H1 (cell line): ENCODE results near the gene POLR2H. TPM values are rescaled to one million over a fixed set of nuclear protein-coding genes. Genes with fewer than 3 reads are reported as not detected.

Source experiments
- CTCF ChIA-PET: fragments of 300-600 bp; sonication (Branson Sonifier 250); formaldehyde crosslinking; loops from one replicate; lab custom pipeline; 2021; ENCODE audit not compliant: partially characterized antibody; lab: Charles Lee
- POLR2A ChIA-PET: fragments of 300-600 bp; sonication (Branson Sonifier 250); formaldehyde crosslinking; loops from one replicate; lab custom pipeline; 2021; ENCODE audit warnings: inconsistent platforms; ENCODE audit not compliant: partially characterized antibody; lab: Charles Lee
- DNase-seq, 2 experiments: peaks; one replicate each; pipeline versions ENCODE4 v3.0.0 to v3.0.0-alpha.2; 2010 to 2022; ENCODE audit warnings: low spot score in 2 of 2, low read depth in 1 of 2, mixed read lengths in 1 of 2
- FAIRE-seq: peaks from 2 replicates; lab custom pipeline; 2011; peaks lifted over from hg19 to GRCh38; lab: Jason Lieb, UNC
- H2AFZ ChIP-seq: 2 replicates; pipeline ENCODE4 v1.8.1; 2012; ENCODE audit warnings: low read length, inconsistent platforms
- H2AK5ac ChIP-seq: 2 replicates; pipeline ENCODE4 v1.6.1; 2013; ENCODE audit warnings: low read depth, low read length
- H2BK120ac ChIP-seq: replicated peaks from 2 replicates; pipeline ENCODE3; 2013; ENCODE audit warnings: low read depth, low read length, inconsistent platforms
- H2BK12ac ChIP-seq: 2 replicates; pipeline ENCODE4 v1.6.1; 2013; ENCODE audit warnings: low read depth, low read length
- H2BK15ac ChIP-seq: 2 replicates; pipeline ENCODE4 v1.6.1; 2013; ENCODE audit warnings: low read length
- H2BK20ac ChIP-seq: 2 replicates; pipeline ENCODE4 v1.6.1; 2013; ENCODE audit warnings: low read length
- H2BK5ac ChIP-seq: 2 replicates; pipeline ENCODE4 v1.6.1; 2013; ENCODE audit warnings: low read depth, low read length
- H3K14ac ChIP-seq: 2 replicates; pipeline ENCODE4 v1.6.1; 2013; ENCODE audit warnings: inconsistent platforms; ENCODE audit not compliant: insufficient read length
- H3K18ac ChIP-seq: 2 replicates; pipeline ENCODE4 v1.6.1; 2013; ENCODE audit warnings: low read length; ENCODE audit errors: extremely low read depth
- H3K23ac ChIP-seq: 2 replicates; pipeline ENCODE4 v1.6.1; 2013; ENCODE audit warnings: inconsistent platforms; ENCODE audit not compliant: insufficient read length
- H3K23me2 ChIP-seq: 2 replicates; pipeline ENCODE4 v1.6.1; 2013; ENCODE audit warnings: low read depth, low read length
- H3K27ac ChIP-seq: 2 replicates; pipeline ENCODE4 v1.6.1; 2011; ENCODE audit warnings: low read depth, low read length, inconsistent platforms
- H3K27me3 ChIP-seq, 4 experiments: replicated peaks in 1 of 4; 1 replicate in 1 of 4; 2 replicates in 3 of 4; pipeline versions ENCODE4 v1.6.1 to v1.8.1; 2011 to 2013; ENCODE audit warnings: low read length in 3 of 4, mild to moderate bottlenecking in 3 of 4, inconsistent platforms in 2 of 4, mixed read lengths in 2 of 4, moderate library complexity in 1 of 4; ENCODE audit not compliant: control insufficient read depth in 3 of 4, insufficient read depth in 3 of 4; ENCODE audit errors: extremely low read depth in 1 of 4
- H3K36me3 ChIP-seq, 4 experiments: 2 replicates each; pipeline versions ENCODE4 v1.6.1 to v1.8.1; 2011 to 2013; ENCODE audit warnings: mild to moderate bottlenecking in 4 of 4, low read length in 3 of 4, moderate library complexity in 2 of 4, control low read depth in 1 of 4, inconsistent platforms in 1 of 4; ENCODE audit not compliant: insufficient read depth in 4 of 4, control insufficient read depth in 2 of 4
- H3K4ac ChIP-seq: replicated peaks from 2 replicates; pipeline ENCODE3; 2013; ENCODE audit warnings: low read length, low read depth, mixed read lengths, inconsistent platforms; ENCODE audit not compliant: insufficient read length
- H3K4me1 ChIP-seq, 4 experiments: replicated peaks in 1 of 4; 1 replicate in 1 of 4; 2 replicates in 3 of 4; pipeline versions ENCODE4 v1.6.1 to v1.8.1; 2011 to 2013; ENCODE audit warnings: low read length in 3 of 4, inconsistent platforms in 2 of 4, mixed read lengths in 1 of 4; ENCODE audit not compliant: insufficient read depth in 4 of 4, control insufficient read depth in 3 of 4
- H3K4me2 ChIP-seq, 2 experiments: 2 replicates each; pipeline versions ENCODE4 v1.6.1 to v1.8.1; 2011 to 2013; ENCODE audit warnings: low read depth in 2 of 2, low read length in 2 of 2, control low read depth in 1 of 2, inconsistent platforms in 1 of 2, mild to moderate bottlenecking in 1 of 2; ENCODE audit not compliant: insufficient read depth in 1 of 2
- H3K4me3 ChIP-seq, 4 experiments: fragments of 200-600, 300-600 bp in 1 of 4; sonication (generic), shearing (Covaris generic), sonication (Bioruptor Twin) in 1 of 4; 2 replicates each; pipeline versions ENCODE4 v1.5.1 to v1.8.1; 2011 to 2016; ENCODE audit warnings: low read length in 4 of 4, low read depth in 3 of 4, control low read depth in 2 of 4, inconsistent platforms in 2 of 4, mild to moderate bottlenecking in 2 of 4, mixed read lengths in 1 of 4, moderate library complexity in 1 of 4; ENCODE audit not compliant: insufficient read depth in 2 of 4; ENCODE audit errors: extremely low read depth in 1 of 4
- H3K56ac ChIP-seq: replicated peaks from 2 replicates; pipeline ENCODE3; 2013; ENCODE audit warnings: low read depth, mild to moderate bottlenecking, mixed read lengths, low read length, inconsistent platforms; ENCODE audit not compliant: insufficient read length
- H3K79me1 ChIP-seq: 2 replicates; pipeline ENCODE4 v1.6.1; 2013; ENCODE audit warnings: low read depth, low read length, control low read depth
- H3K79me2 ChIP-seq, 2 experiments: 2 replicates each; pipeline versions ENCODE4 v1.6.1 to v1.8.1; 2012 to 2013; ENCODE audit warnings: low read length in 2 of 2, mild to moderate bottlenecking in 2 of 2, inconsistent platforms in 1 of 2; ENCODE audit not compliant: insufficient read depth in 2 of 2, control insufficient read depth in 1 of 2
- H3K9ac ChIP-seq, 4 experiments: replicated peaks in 1 of 4; 1 replicate in 1 of 4; 2 replicates in 3 of 4; pipeline versions ENCODE4 v1.6.1 to v1.8.1; 2011 to 2013; ENCODE audit warnings: low read depth in 3 of 4, low read length in 3 of 4, control low read depth in 2 of 4, mild to moderate bottlenecking in 2 of 4, moderate library complexity in 2 of 4, inconsistent platforms in 1 of 4; ENCODE audit errors: extremely low read depth in 1 of 4
- H3K9me3 ChIP-seq, 2 experiments: 2 replicates each; pipeline versions ENCODE4 v1.6.1 to v1.8.1; 2012 to 2013; ENCODE audit warnings: mild to moderate bottlenecking in 2 of 2, moderate library complexity in 2 of 2, control low read depth in 1 of 2, inconsistent platforms in 1 of 2, low read depth in 1 of 2, low read length in 1 of 2, mixed read lengths in 1 of 2; ENCODE audit not compliant: insufficient read depth in 2 of 2
- H4K20me1 ChIP-seq, 2 experiments: replicated peaks in 1 of 2; 2 replicates each; pipeline versions ENCODE3 to v1.8.1; 2011 to 2013; ENCODE audit warnings: inconsistent platforms in 2 of 2, low read length in 2 of 2, mild to moderate bottlenecking in 1 of 2; ENCODE audit not compliant: insufficient read depth in 2 of 2, control insufficient read depth in 1 of 2
- H4K5ac ChIP-seq: 2 replicates; pipeline ENCODE4 v1.6.1; 2013; ENCODE audit warnings: low read length, low read depth, mixed read lengths, inconsistent platforms; ENCODE audit not compliant: insufficient read length
- H4K8ac ChIP-seq: 2 replicates; pipeline ENCODE4 v1.8.0; 2013; ENCODE audit warnings: mild to moderate bottlenecking, moderate library complexity, low read length, inconsistent platforms; ENCODE audit not compliant: insufficient read depth; ENCODE audit errors: extremely low read depth
- H4K91ac ChIP-seq: replicated peaks from 2 replicates; pipeline ENCODE3; 2013; ENCODE audit warnings: low read length, mixed read lengths, inconsistent platforms; ENCODE audit not compliant: insufficient read length
- ATF3 ChIP-seq: IDR thresholded peaks from 2 replicates; pipeline ENCODE4 v1.6.1; 2011; ENCODE audit warnings: low read depth, mild to moderate bottlenecking, low read length; ENCODE audit not compliant: insufficient read depth
- CHD1 ChIP-seq: IDR thresholded peaks from 2 replicates; pipeline ENCODE4 v1.6.1; 2012; ENCODE audit warnings: low read depth, low read length, improper control_type of control experiment
- CHD2 ChIP-seq: IDR thresholded peaks from 2 replicates; pipeline ENCODE4 v1.6.1; 2012; ENCODE audit warnings: low read length, improper control_type of control experiment
- CTBP2 ChIP-seq: IDR thresholded peaks from 2 replicates; pipeline ENCODE4 v1.7.0; 2011; ENCODE audit warnings: borderline replicate concordance, mild to moderate bottlenecking, moderate library complexity, mixed read lengths, low read length; ENCODE audit not compliant: insufficient read depth, insufficient read length
- CTCF ChIP-seq, 3 experiments: IDR thresholded peaks; 1 replicate in 2 of 3; 2 replicates in 1 of 3; pipeline versions ENCODE4 v1.5.1 to v1.6.1; 2011; ENCODE audit warnings: low read length in 3 of 3, mild to moderate bottlenecking in 3 of 3, inconsistent platforms in 2 of 3, low read depth in 1 of 3, moderate library complexity in 1 of 3; ENCODE audit not compliant: insufficient read depth in 1 of 3; ENCODE audit errors: control extremely low read depth in 1 of 3
- EGR1 ChIP-seq: IDR thresholded peaks from 2 replicates; pipeline ENCODE4 v1.6.1; 2011; ENCODE audit warnings: low read depth, low read length, borderline replicate concordance
- EZH2 ChIP-seq: fragments of 200-600 bp; sonication (generic); IDR thresholded peaks from 2 replicates; pipeline ENCODE4 v1.7.1; 2012; ENCODE audit warnings: low read depth, mild to moderate bottlenecking, moderate library complexity, low read length, inconsistent platforms; ENCODE audit not compliant: severe bottlenecking
- FOSL1 ChIP-seq: IDR thresholded peaks from 2 replicates; pipeline ENCODE4 v1.6.1; 2011; ENCODE audit warnings: mild to moderate bottlenecking, low read depth, low read length, moderate library complexity; ENCODE audit not compliant: insufficient read depth
- JUN ChIP-seq: IDR thresholded peaks from 2 replicates; pipeline ENCODE4 v1.6.1; 2011; ENCODE audit warnings: low read depth, mild to moderate bottlenecking, improper control_type of control experiment, low read length
- RBBP5 ChIP-seq: IDR thresholded peaks from 2 replicates; pipeline ENCODE4 v1.7.1; 2012; ENCODE audit warnings: low read depth, mild to moderate bottlenecking, inconsistent platforms, low read length, moderate library complexity, borderline replicate concordance
- WGBS, 2 experiments: shearing (Covaris generic) in 1 of 2; methylation state at CpG; one replicate each; pipeline versions ENCODE4 v1.1.6 to v1.1.7; 2013 to 2015; ENCODE audit warnings: low lambda C conversion rate in 2 of 2, mixed read lengths in 2 of 2, inconsistent platforms in 1 of 2, low coverage in 1 of 2, missing lambda C conversion rate in 1 of 2; ENCODE audit not compliant: insufficient replicate concordance in 2 of 2, insufficient coverage in 1 of 2, insufficient read length in 1 of 2; ENCODE audit errors: extremely low coverage in 1 of 2, missing lambda C conversion rate in 1 of 2; 5-methylcytosine and 5-hydroxymethylcytosine counted together
- polyA plus RNA-seq, 7 experiments: library from polyadenylated mRNA; depleted of rRNA in 3 of 7; stranded (reverse) in 5 of 7; unstranded in 2 of 7; fragments of >200 nt in 5 of 7; fragments of 200-250 nt in 2 of 7; gene quantifications; 1 replicate in 5 of 7; 2 replicates in 1 of 7; 4 replicates in 1 of 7; pipeline versions ENCODE4 v1.2.1 to v1.2.3, GENCODE V29; 2011 to 2013; ENCODE audit warnings: missing spikeins in 2 of 7, mixed read lengths in 2 of 7
- total RNA-seq: library from RNA; stranded (reverse); fragmentation: NEBNext Ultra II Directional; extraction: Animal tissue kit (Norgen Biotek cat#: 25700); gene quantifications from 2 replicates; pipeline ENCODE4 v1.2.1, GENCODE V29; 2021

POLR2H gene
- total and polyA plus RNA-seq, 2 of the 8 experiments (the other 6 are each of a cell fraction or from before 2014, with no cell fraction given), result 113 to 335 TPM

GRCh38 chr3:184321666-184322065, 39.8 kb upstream of the POLR2H start:
- ChIA-PET POLR2A (interaction anchor here (1.4 to 2.8 kb wide), 8 partner anchors 9 to 26 kb away, joined by 3 to 13 read pairs (median 5); partner anchors contain the start of gene FAM131A), CTCF (interaction anchor here (0.7 to 0.9 kb wide), 2 partner anchors 16 to 19 kb away, joined by 3 read pairs; no protein-coding TSS in a partner anchor)
- no peak overlapping the region for H3K4me2 ChIP-seq
- no peak overlapping the region for H2AK5ac ChIP-seq
- peaks cover 17 to 45% of the 10 kb centered on the region in 2 experiments for H3K79me2 ChIP-seq
- H3K9me3 ChIP-seq, result no peaks in the 10 kb centered on the region
- no peak overlapping the region for H3K23ac ChIP-seq
- H3K9ac ChIP-seq, result no peak overlapping the region
- H3K79me1 ChIP-seq, result peaks cover 11% of the 10 kb centered on the region
- no peak overlapping the region for H3K4ac ChIP-seq
- H2BK20ac ChIP-seq, result no peak overlapping the region
- no peak overlapping the region for H2BK5ac ChIP-seq
- no peak overlapping the region for H2BK12ac ChIP-seq
- H4K8ac ChIP-seq, result no peak overlapping the region
- no peak overlapping the region for H3K18ac ChIP-seq
- H2BK15ac ChIP-seq, result no peak overlapping the region
- no peak overlapping the region for H3K56ac ChIP-seq
- no peak overlapping the region for H4K5ac ChIP-seq
- 98% methylated on average over 5 of the region's 5 CpGs; no CpG with 5 or more reads in 1 of the 2 experiments for WGBS, 2 experiments
- H3K4me3 ChIP-seq, result no peak overlapping the region
- no peak overlapping the region for H2AFZ ChIP-seq
- H3K23me2 ChIP-seq, result no peaks in the 10 kb centered on the region
- DNase-seq (no peak), FAIRE-seq (no peak)
- H3K36me3 ChIP-seq, result peaks cover 65 to 93% (median 83%) of the 10 kb centered on the region in 4 experiments
- peaks cover 0 to 2% (median under 1%) of the 10 kb centered on the region in 4 experiments; a peak in 6 of 7 replicates for H3K4me1 ChIP-seq
- H3K27ac ChIP-seq, result no peak overlapping the region
- H3K14ac ChIP-seq, result no peak overlapping the region
- no peak overlapping the region for H2BK120ac ChIP-seq
- TF ChIP-seq CTCF (IDR thresholded peaks at IDR 0.05; ENCODE audit: control extremely low read depth in 1 of 3, insufficient read depth in 1 of 3, low read depth in 1 of 3, low read length in 3 of 3) (no peak), EGR1 (no peak), FOSL1 (no peak), CHD2 (no peak), RBBP5 (no peak), JUN (no peak), CHD1 (no peak), ATF3 (no peak), CTBP2 (no peak), EZH2 (no peak)
- H4K91ac ChIP-seq, result no peak overlapping the region
- H4K20me1 ChIP-seq, result peaks cover 29 to 40% of the 10 kb centered on the region in 2 experiments
- H3K27me3 ChIP-seq, result no peaks in the 10 kb centered on the region
